GM18858 (cell line): ENCODE results near the gene DPH2.

ENCODE experiments used
- ATAC-seq: cut with Tn5 transposase; IDR thresholded peaks from one replicate; pipeline ENCODE4 v1.9.1; 2021; ENCODE audit not compliant: unreplicated experiment

The DPH2 gene

GRCh38 chr1:43997295-43997999, 27.6 kb downstream of the DPH2 start:
- ATAC-seq = no peak

- ATAC-seq = no peak
Observed at GRCh38 chr1:43998000-43998378, 28.2 kb downstream of the DPH2 start.

- ATAC-seq = no peak
Observed at GRCh38 chr1:43999455-43999854, 29.6 kb downstream of the DPH2 start.

- ATAC-seq = no peak
Observed at GRCh38 chr1:44000122-44000665, 30.4 kb downstream of the DPH2 start.

DNA sequence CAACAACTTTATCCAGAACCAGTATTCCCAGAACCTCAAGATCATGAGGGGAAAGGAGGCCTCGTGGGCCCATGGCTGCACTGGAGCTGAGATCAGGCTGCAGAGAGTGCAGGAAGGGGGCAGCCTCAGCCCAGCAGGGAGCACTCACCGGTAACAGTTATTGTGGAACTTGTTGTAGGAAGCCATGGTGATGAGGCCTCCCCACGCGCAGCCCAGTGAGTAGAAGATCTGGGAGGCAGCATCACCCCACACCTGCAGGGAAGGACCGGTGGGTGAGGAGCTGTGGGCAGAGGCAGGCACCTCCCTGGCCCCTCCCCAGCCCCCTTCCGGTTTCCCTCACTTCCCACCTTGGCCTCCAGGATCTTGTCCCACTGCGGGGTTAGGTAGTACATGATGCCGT, 32.4 kb downstream of the DPH2 start:
- ATAC-seq = no peak

DNA sequence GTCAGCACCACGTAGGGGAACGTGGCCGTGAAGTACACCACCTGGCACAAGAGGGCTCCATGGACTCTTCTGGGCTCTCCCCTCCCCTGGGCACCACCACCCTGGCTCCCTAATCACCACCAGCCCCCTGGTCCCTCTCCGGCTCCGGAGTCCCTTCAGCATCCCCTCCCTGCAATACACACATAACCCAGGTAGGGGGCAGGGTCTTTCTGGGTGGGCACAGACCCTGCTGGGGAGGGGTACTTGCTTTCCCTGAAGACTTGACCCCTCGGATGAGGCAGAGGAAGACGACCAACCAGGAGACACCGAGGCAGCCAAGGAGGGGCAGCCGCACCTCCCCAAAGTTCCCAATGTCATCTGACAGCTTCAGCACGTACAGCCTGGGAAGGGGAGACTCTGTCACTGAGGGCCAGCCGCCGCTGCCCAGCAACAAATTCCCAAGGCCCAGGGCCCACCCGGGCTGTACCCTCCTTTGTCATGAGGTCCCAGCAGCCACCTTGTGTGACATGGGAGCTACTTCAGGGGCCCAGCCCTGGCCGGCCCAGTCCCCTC, 32.9 kb downstream of the DPH2 start:
- no peak for ATAC-seq

- no peak for ATAC-seq
Observed at GRCh38 chr1:44008259-44008658, 38.4 kb downstream of the DPH2 start.

DNA sequence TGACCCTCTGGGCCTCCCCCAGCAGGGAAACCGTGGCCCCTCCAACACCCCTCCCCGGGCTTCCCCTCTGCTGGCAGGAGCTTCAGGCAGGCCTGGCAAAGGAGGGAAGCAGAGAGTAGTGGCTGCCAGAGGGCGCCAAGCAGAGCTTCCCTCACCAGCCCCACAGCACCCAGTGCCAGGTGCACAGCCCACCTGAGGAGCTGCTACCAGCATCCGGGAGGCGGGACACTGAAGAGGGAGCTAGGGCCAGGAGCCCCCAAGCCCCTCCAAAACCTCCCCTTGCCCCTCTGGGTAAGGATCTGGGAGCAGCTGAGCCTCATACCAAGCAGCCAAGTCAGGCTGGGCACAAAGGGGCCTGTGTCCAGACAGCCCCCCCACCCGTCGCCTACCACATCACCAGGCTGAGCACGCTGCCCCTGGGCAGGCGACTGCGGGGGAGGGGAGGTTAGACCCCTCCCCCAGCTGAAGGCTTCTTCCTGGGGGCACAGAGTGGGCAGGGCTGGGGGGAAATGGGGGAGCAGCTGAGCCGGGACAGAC, 41.2 kb downstream of the DPH2 start:
- ATAC-seq = no peak

GRCh38 chr1:44012404-44012803, 42.6 kb downstream of the DPH2 start:
- no peak for ATAC-seq

- no peak for ATAC-seq
Observed at GRCh38 chr1:44012941-44013609, 43.3 kb downstream of the DPH2 start.

DNA sequence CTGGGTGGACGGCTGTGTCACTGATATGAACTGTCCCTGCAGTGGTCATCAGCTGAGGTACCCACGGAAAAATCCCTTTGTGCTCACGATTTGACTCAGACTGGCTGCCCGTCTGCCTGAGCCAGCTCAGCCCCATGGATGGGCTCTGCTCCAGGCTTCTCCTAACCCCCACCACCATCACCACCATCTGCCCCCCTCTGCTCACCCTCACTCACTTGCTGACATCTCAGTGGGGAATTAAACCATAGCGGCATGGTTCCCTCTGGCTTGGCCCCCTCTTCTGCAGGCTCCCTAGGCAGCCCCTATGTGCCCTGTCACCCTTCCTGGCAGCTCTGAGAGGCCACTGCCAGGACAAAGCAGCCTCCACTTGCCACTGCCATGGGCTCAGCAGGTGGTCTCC, 44.1 kb downstream of the DPH2 start:
- no peak for ATAC-seq

DNA sequence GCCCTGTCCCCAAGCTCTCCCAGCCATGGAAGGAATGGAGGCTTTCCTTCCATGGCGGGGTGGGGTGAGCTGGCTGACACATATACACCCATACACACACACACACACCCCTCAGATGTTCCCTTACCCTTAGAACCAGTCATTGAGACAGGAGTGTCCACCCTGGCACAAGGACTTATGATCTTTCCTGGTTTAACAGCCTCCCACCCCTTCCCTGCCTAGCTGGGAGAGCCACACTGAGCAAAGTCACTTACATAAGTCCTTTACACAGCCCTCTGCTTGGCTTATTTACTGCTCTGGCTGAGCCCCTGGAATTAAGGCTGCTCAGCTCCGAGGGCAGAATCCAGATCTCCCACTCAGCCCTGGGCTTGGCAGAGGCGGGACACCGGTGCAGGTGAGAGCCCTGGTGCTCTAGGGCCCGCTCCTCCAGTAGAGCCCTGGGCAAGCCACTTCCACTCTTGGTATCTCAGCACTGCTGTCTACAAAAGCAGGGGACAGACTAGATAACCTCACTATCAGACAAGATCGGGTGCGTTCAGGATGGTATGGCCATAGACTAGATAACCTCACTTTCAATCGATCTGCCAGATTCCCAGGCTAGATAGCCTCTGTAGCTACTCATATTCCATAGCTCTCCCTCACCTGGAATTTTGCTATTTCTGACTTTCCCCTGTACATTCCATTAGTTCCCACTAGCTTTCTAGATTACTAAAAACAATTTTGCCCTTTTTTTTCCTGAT, 44.7 kb downstream of the DPH2 start:
- ATAC-seq = no peak

GRCh38 chr1:44015206-44015605, 45.4 kb downstream of the DPH2 start:
- no peak for ATAC-seq

GRCh38 chr1:44016041-44016889, 46.5 kb downstream of the DPH2 start:
- no peak for ATAC-seq

DNA sequence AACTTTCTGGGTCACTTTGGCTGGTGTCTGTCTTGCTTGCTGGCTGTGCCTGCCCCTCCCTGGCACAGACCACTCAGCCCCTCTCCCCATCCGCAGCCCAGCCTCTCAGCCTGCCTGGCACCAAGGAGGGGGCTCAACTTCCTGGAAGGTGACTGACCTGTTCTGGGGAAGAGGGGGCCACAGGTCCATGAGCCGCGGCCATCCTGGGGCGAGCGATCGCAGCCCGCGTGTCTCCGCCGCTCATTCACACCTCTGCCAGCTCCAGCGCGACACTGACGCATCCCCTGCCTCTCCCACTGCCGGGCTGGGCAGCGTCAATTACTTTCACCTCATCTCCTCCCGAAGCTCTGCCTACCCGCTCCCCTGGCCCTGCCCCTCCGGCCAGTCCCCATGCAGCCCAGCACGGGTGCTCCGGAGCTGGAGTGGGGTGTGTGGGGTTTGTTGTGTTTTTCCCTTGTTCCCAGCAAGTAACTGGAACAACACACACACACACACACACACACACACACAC, 47.1 kb downstream of the DPH2 start:
- no peak for ATAC-seq

DNA sequence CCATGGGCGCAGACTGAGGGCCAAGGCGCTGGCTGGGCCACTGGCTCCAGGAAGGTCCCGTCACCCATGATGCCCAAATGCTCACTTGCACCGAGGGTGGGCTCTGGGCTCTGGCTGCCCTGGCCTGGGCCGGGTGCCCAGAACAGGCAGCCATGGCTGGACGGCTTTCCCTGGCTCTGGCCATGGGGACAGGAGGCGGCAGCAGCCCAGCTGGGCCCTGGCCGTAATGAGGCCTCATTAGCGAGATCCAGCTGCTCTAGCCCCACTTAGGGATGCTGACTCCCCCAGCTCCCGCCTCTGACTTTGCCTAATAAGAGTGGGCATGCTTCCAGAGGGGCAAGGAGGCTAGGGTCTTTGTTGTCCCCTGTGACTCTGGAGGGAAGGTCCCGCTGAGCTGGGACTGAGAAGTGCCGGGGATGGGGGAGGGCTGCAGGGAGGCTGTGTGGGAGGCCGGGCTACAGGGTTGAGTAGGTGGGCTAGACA, 49.7 kb downstream of the DPH2 start:
- no peak for ATAC-seq

GRCh38 chr1:44020464-44020863, 50.7 kb downstream of the DPH2 start:
- ATAC-seq = no peak

- no peak for ATAC-seq
Observed at GRCh38 chr1:44021156-44021555, 51.3 kb downstream of the DPH2 start.

GRCh38 chr1:44021581-44022321, 51.9 kb downstream of the DPH2 start:
- ATAC-seq = no peak
